NCI-H2171 (cell line): ENCODE results near the gene MELTF.
A peak's percentile ranks its signal among the peaks of the same experiment; 100 is the strongest.

ENCODE experiments used
- DNase-seq: peaks from one replicate; lab custom pipeline; 2025; lab: John Stamatoyannopoulos, UW

Gene MELTF

DNA sequence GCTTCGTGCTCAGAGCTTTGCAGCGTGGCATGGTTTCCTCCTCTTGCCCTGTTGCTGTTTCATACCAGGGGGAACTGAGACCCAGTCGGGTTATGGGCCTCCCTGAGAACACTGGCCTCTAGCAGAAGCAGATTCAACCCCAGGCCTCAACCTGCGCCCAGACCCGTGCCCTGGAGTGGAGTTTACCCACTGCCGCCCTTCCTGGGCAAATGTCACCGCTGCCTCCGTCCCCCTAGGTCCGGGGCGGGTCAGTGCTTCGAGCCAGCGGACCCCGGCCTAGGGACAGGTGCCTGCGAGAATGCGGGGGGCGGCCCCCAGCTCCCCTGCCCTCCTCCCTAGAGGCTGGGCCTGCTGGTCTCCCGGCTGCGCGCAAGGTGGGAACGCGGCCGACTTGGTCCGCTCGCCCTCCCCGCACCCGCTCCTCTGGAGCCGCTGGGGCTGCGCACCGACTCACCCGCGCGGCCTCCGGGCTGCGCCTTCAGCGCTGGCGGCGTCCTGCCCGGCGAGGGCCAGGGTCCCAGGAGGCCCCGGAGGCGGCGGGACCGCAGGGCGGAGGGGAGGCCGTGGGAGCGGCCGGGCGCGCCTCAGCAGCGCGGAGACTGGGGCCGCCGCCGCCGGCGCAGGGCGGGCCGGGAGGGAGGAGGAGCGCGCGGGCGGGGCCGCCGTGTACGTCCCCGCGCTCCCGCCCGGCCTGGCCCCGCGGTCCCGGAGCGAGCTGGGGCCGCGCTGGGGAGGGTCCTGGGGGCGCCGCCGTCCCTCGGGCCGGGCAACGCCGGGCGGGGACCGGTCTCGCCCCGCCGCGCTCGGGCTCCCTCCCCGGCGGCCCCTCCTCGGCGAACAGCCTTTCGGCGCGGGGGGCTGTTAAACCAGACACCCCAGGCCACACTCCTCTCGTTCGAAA, 61.1 kb downstream of the MELTF start, which contains the start of gene PIGZ:
TSS of gene PIGZ (minus strand) at position 601 of the 901 bp plus-strand sequence. CDS start 16,802 bp downstream, outside the sequence.
- peak; percentile 38 for DNase-seq

DNA sequence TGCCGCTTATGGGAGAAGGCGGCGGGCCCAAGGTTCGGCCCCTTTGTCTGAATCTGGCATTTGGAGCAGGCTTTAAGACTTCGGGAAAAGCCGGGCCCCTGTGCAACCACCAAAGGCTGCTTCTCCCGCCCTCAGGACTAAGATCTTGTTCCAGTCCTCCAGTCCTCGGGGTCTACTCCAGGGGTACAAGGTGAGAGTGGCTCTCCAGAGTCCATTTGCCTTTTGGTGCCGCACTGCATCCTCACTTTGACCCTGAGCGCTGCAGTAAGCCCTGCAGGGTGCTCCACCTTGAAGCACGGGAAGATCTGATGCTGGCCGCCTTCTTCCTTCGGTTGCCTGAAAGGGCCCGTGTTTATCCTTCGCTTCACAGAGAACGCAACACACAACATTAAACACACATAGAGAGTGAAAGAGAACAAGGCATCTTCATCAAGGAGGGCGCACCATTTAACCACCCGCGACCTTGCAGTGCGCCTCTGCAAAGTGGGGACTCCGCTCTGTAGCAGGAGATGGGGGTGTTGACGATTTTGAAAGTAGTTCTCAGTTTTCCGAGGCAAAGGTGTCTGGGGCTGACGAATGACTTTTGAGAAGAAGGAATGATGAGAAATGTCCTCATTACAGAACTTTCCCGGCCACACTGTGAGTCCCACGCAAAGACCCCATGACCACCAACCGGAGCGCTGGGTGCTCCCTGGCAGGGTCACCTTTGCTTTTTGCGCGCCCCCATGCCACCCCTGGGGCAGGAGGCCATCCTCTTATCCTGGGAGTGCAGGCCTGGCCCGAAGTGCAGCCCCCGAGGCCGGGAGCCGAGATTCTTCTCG, 62.0 kb downstream of the MELTF start:
- no peak for DNase-seq

- DNase-seq, result no peak
Measured at GRCh38 chr3:196966526-196967401, 62.9 kb downstream of the MELTF start.

DNA sequence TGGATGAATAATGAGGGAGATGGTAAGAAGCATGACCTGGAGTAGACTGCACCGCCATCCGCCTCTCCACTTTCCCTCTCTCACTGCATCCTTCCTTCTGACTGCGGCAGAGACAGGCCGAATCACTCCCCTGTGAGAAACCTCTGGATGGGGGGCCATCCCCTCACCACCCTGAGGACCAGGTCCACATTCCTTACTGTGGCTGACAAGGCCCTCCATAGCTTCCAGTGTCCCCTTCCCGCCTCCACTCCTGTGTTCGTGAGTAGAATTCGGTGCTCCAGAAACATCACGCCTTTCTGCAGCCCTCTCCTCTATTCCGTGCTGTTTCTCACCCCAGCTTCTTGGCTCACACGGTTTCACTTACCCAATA, 63.8 kb downstream of the MELTF start:
- no peak for DNase-seq

DNA sequence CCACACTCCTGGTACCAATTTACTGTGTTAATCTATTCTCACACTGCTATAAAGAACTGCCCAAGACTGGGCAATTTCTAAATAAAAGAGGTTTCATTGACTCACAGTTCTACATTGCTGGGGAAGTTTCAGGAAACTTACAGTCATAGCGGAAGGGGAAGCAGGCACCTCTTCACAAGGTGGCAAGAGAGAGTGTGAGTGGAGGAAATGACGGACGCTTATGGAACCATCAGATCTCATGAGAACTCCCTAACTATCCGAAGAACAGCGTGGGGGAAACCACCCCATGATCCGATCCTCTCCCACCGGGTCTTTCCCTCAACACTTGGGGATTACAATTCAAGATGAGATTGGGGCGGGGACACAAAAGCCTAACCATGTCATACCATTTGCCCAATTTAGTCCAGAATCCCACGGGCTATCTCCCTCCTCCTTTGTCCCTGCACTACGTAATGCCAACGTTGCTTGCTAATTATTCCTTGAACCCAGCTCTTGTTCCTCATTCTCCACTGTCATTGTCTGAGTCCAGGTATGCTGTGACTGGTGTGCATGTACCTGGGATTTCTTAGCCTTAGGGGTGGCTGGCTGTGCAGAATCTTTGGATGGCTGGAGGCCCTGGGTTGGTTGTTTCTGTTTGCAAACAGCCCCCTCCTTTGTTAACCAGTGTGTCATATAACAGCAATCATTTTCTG, 64.4 kb downstream of the MELTF start:
- no peak for DNase-seq

GRCh38 chr3:196963631-196963953, 66.0 kb downstream of the MELTF start:
- no peak for DNase-seq

GRCh38 chr3:196962930-196963630, 66.5 kb downstream of the MELTF start:
- DNase-seq, result no peak

DNA sequence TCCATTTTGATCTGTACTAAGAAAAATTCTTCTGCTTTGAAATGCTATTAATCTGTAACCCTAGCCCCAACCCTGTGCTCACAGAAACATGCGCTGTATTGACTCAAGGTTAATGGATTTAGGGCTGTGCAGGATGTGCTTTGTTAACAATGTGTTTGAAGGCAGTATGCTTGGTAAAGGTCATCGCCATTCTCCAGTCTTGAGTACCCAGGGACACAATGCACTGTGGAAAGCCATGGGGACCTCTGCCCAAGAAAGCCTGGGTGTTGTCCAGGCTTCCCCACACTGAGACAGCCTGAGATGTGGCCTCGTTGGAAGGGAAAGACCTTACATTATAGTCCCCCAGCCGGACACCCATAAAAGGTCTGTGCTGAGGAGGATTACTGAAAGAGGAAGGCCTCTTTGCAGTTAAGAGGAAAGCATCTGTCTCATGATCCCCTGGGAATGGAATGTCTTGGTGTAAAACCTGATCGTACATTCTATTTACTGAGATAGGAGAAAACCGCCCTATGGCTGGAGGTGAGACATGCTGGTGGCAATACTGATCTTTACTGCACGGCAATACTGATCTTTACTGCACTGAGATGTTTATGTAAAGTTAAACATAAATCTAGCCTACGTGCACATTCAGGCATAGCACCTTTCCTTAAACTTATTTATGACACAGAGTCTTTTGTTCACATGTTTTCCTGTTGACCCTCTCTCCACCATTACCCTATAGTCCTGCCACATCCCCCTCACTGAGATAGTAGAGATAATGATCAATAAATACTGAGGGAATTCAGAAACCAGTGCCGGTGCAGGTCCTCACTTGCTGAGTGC, 67.3 kb downstream of the MELTF start:
- no peak for DNase-seq

- DNase-seq, result no peak
Measured at GRCh38 chr3:196954832-196955231, 74.8 kb downstream of the MELTF start.
